ENCODE results near the gene KLK7. TPM values are rescaled to one million over a fixed set of nuclear protein-coding genes. Genes with fewer than 3 reads are reported as not detected.

The KLK7 gene
- total RNA-seq, 1 experiment from 2014 or later = 0.66 TPM

DNA sequence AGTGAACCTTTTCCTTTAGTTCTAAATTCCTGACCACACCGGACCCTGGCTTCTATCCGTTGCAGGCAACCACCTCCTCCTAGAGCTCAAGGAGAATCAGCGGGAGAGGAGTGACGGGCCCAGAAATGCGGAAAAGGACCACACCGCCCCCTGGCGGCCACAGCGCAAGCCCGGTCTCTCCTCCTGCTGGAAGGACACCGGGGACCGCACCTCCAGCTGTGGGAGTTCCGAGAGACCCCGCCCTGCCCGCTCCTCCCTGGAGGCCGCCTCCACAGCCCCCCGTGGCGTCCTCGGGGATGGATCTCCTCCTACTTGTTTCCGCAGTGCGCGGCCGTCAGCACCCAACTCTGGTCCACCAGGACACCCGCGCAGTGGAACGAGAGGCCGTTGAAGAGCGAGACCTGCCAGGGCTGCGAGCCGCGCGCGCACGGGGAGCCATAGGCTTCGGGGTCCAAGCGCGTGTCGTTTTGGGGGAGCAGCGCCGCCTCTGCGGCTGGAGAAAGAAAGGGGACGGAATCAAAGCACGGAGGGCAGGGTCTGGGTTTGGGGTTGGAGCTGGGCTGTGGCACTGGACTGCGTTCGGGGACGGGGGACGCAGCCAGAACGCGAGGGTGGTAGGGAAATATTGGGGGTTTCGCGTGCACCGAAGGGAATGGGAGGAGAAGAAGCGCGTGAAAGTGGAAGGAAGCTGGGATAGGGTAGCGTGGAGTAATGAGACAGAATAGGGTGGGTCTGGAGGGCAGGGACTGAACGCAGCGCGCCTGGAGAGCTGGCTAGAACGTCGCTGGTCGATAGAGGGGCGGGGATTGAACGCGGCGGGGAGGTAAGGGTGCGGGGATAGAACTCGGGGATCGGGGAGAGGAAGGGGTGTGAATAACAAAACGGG is 33.3 kb upstream of the KLK7 start (continued):
- no peak for TF ChIP-seq JUN (CRISPR knock-in tag; IDR thresholded peaks at IDR 0.05)
- TF ChIP-seq ZNF219 (CRISPR knock-in tag; IDR thresholded peaks at IDR 0.05; ENCODE audit: borderline replicate concordance) = peak; percentile 36; the same call in 1 of the 2 replicates
- TF ChIP-seq FOXP1 (CRISPR knock-in tag; IDR thresholded peaks at IDR 0.05; ENCODE audit: borderline replicate concordance) = 0 out of 2 replicates have a peak, but pooled peaks have one; percentile 29
- TF ChIP-seq, protein P1, sequence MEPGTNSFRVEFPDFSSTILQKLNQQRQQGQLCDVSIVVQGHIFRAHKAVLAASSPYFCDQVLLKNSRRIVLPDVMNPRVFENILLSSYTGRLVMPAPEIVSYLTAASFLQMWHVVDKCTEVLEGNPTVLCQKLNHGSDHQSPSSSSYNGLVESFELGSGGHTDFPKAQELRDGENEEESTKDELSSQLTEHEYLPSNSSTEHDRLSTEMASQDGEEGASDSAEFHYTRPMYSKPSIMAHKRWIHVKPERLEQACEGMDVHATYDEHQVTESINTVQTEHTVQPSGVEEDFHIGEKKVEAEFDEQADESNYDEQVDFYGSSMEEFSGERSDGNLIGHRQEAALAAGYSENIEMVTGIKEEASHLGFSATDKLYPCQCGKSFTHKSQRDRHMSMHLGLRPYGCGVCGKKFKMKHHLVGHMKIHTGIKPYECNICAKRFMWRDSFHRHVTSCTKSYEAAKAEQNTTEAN (CRISPR knock-in tag; IDR thresholded peaks at IDR 0.05) = no peak
- no peak for TF ChIP-seq TP53 (CRISPR knock-in tag; IDR thresholded peaks at IDR 0.05)
- TF ChIP-seq, protein P2, sequence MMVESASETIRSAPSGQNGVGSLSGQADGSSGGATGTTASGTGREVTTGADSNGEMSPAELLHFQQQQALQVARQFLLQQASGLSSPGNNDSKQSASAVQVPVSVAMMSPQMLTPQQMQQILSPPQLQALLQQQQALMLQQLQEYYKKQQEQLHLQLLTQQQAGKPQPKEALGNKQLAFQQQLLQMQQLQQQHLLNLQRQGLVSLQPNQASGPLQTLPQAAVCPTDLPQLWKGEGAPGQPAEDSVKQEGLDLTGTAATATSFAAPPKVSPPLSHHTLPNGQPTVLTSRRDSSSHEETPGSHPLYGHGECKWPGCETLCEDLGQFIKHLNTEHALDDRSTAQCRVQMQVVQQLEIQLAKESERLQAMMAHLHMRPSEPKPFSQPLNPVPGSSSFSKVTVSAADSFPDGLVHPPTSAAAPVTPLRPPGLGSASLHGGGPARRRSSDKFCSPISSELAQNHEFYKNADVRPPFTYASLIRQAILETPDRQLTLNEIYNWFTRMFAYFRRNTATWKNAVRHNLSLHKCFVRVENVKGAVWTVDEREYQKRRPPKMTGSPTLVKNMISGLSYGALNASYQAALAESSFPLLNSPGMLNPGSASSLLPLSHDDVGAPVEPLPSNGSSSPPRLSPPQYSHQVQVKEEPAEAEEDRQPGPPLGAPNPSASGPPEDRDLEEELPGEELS (CRISPR knock-in tag; IDR thresholded peaks at IDR 0.05) = no peak; the same call in 1 of the 2 replicates
- TF ChIP-seq, protein P3, sequence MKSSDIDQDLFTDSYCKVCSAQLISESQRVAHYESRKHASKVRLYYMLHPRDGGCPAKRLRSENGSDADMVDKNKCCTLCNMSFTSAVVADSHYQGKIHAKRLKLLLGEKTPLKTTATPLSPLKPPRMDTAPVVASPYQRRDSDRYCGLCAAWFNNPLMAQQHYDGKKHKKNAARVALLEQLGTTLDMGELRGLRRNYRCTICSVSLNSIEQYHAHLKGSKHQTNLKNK (CRISPR knock-in tag; IDR thresholded peaks at IDR 0.05) = no peak
- TF ChIP-seq, protein P4, sequence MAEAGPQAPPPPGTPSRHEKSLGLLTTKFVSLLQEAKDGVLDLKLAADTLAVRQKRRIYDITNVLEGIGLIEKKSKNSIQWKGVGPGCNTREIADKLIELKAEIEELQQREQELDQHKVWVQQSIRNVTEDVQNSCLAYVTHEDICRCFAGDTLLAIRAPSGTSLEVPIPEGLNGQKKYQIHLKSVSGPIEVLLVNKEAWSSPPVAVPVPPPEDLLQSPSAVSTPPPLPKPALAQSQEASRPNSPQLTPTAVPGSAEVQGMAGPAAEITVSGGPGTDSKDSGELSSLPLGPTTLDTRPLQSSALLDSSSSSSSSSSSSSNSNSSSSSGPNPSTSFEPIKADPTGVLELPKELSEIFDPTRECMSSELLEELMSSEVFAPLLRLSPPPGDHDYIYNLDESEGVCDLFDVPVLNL (CRISPR knock-in tag; IDR thresholded peaks at IDR 0.05; ENCODE audit: borderline replicate concordance, low read depth) = 0 out of 2 replicates have a peak, but pooled peaks have one; percentile 25
- TF ChIP-seq ZNF232 (CRISPR knock-in tag; IDR thresholded peaks at IDR 0.05) = 0 out of 2 replicates have a peak, but pooled peaks have one; percentile 52
- TF ChIP-seq GABPB1 (CRISPR knock-in tag; IDR thresholded peaks at IDR 0.05) = no peak
- peak; percentile 69; the same call in 1 of the 2 replicates for TF ChIP-seq SMAD3 (CRISPR knock-in tag; IDR thresholded peaks at IDR 0.05; ENCODE audit: borderline replicate concordance)
- no peak for TF ChIP-seq GRHL2 (CRISPR knock-in tag; IDR thresholded peaks at IDR 0.05; ENCODE audit: insufficient replicate concordance, severe bottlenecking)
- TF ChIP-seq, protein P5, sequence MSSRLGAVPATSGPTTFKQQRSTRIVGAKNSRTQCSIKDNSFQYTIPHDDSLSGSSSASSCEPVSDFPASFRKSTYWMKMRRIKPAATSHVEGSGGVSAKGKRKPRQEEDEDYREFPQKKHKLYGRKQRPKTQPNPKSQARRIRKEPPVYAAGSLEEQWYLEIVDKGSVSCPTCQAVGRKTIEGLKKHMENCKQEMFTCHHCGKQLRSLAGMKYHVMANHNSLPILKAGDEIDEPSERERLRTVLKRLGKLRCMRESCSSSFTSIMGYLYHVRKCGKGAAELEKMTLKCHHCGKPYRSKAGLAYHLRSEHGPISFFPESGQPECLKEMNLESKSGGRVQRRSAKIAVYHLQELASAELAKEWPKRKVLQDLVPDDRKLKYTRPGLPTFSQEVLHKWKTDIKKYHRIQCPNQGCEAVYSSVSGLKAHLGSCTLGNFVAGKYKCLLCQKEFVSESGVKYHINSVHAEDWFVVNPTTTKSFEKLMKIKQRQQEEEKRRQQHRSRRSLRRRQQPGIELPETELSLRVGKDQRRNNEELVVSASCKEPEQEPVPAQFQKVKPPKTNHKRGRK (CRISPR knock-in tag; IDR thresholded peaks at IDR 0.05; ENCODE audit: borderline replicate concordance) = 0 out of 2 replicates have a peak, but pooled peaks have one; percentile 38
- no peak for TF ChIP-seq HMGA2 (CRISPR knock-in tag; IDR thresholded peaks at IDR 0.05)
- TF ChIP-seq, protein P6, sequence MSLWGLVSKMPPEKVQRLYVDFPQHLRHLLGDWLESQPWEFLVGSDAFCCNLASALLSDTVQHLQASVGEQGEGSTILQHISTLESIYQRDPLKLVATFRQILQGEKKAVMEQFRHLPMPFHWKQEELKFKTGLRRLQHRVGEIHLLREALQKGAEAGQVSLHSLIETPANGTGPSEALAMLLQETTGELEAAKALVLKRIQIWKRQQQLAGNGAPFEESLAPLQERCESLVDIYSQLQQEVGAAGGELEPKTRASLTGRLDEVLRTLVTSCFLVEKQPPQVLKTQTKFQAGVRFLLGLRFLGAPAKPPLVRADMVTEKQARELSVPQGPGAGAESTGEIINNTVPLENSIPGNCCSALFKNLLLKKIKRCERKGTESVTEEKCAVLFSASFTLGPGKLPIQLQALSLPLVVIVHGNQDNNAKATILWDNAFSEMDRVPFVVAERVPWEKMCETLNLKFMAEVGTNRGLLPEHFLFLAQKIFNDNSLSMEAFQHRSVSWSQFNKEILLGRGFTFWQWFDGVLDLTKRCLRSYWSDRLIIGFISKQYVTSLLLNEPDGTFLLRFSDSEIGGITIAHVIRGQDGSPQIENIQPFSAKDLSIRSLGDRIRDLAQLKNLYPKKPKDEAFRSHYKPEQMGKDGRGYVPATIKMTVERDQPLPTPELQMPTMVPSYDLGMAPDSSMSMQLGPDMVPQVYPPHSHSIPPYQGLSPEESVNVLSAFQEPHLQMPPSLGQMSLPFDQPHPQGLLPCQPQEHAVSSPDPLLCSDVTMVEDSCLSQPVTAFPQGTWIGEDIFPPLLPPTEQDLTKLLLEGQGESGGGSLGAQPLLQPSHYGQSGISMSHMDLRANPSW (CRISPR knock-in tag; conservative IDR thresholded peaks at IDR 0.05; ENCODE audit: low read depth) = no peak
- no peak for TF ChIP-seq IRF2 (CRISPR knock-in tag; IDR thresholded peaks at IDR 0.05; ENCODE audit: borderline replicate concordance, low read depth)
- TF ChIP-seq, protein P7, sequence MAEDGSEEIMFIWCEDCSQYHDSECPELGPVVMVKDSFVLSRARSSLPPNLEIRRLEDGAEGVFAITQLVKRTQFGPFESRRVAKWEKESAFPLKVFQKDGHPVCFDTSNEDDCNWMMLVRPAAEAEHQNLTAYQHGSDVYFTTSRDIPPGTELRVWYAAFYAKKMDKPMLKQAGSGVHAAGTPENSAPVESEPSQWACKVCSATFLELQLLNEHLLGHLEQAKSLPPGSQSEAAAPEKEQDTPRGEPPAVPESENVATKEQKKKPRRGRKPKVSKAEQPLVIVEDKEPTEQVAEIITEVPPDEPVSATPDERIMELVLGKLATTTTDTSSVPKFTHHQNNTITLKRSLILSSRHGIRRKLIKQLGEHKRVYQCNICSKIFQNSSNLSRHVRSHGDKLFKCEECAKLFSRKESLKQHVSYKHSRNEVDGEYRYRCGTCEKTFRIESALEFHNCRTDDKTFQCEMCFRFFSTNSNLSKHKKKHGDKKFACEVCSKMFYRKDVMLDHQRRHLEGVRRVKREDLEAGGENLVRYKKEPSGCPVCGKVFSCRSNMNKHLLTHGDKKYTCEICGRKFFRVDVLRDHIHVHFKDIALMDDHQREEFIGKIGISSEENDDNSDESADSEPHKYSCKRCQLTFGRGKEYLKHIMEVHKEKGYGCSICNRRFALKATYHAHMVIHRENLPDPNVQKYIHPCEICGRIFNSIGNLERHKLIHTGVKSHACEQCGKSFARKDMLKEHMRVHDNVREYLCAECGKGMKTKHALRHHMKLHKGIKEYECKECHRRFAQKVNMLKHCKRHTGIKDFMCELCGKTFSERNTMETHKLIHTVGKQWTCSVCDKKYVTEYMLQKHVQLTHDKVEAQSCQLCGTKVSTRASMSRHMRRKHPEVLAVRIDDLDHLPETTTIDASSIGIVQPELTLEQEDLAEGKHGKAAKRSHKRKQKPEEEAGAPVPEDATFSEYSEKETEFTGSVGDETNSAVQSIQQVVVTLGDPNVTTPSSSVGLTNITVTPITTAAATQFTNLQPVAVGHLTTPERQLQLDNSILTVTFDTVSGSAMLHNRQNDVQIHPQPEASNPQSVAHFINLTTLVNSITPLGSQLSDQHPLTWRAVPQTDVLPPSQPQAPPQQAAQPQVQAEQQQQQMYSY (CRISPR knock-in tag; IDR thresholded peaks at IDR 0.05) = peak; percentile 100
- TF ChIP-seq, protein P8, sequence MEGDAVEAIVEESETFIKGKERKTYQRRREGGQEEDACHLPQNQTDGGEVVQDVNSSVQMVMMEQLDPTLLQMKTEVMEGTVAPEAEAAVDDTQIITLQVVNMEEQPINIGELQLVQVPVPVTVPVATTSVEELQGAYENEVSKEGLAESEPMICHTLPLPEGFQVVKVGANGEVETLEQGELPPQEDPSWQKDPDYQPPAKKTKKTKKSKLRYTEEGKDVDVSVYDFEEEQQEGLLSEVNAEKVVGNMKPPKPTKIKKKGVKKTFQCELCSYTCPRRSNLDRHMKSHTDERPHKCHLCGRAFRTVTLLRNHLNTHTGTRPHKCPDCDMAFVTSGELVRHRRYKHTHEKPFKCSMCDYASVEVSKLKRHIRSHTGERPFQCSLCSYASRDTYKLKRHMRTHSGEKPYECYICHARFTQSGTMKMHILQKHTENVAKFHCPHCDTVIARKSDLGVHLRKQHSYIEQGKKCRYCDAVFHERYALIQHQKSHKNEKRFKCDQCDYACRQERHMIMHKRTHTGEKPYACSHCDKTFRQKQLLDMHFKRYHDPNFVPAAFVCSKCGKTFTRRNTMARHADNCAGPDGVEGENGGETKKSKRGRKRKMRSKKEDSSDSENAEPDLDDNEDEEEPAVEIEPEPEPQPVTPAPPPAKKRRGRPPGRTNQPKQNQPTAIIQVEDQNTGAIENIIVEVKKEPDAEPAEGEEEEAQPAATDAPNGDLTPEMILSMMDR (IDR thresholded peaks at IDR 0.05) = peak; percentile 81
- TF ChIP-seq MXD4 (CRISPR knock-in tag; IDR thresholded peaks at IDR 0.05; ENCODE audit: borderline replicate concordance) = no peak

Measured in WTC11 (cell line).